PC-3 (cell line): ENCODE results near the gene SPRED3. TPM values are rescaled to one million over a fixed set of nuclear protein-coding genes. Genes with fewer than 3 reads are reported as not detected.

ENCODE experiments used
- ATAC-seq: fragments of 200-7000 bp; cut with Tn5 transposase; 2 replicates; pipeline ENCODE4 v1.9.1; 2020; ENCODE audit warnings: mild to moderate bottlenecking, moderate library complexity
- BruUV-seq: library from RNA; stranded (reverse); fragments of 400-500 nt; replicated peaks from 2 replicates; lab custom pipeline; 2021; lab: Mats Ljungman, UMichigan
- CTCF ChIA-PET: fragments of 300-600 bp; sonication (Branson Sonifier 250); formaldehyde crosslinking; loops from one replicate; lab custom pipeline; 2022; ENCODE audit warnings: antibody characterized with exemption; lab: Charles Lee
- POLR2A ChIA-PET: fragments of 300-600 bp; sonication (Branson Sonifier 250); formaldehyde crosslinking; loops from one replicate; lab custom pipeline; 2022; ENCODE audit warnings: antibody characterized with exemption; ENCODE audit not compliant: unreplicated experiment; lab: Charles Lee
- DNase-seq: peaks from one replicate; pipeline ENCODE4 v3.0.0-alpha.2; 2015
- H2AFZ ChIP-seq: fragments of 300-600 bp; sonication (generic); 2 replicates; pipeline ENCODE4 v1.6.0; 2016; ENCODE audit warnings: antibody characterized with exemption, low read length
- H3F3A ChIP-seq: fragments of 300-600 bp; sonication (generic); one replicate; pipeline ENCODE4 v1.6.0; 2017; ENCODE audit warnings: antibody characterized with exemption, low read length, control low read depth, mild to moderate bottlenecking; ENCODE audit not compliant: unreplicated experiment
- H3K27ac ChIP-seq: fragments of 300-600 bp; sonication (generic); 2 replicates; pipeline ENCODE4 v1.5.1; 2016; ENCODE audit warnings: mild to moderate bottlenecking, low read length
- H3K27me3 ChIP-seq: fragments of 300-600 bp; sonication (generic); 2 replicates; pipeline ENCODE4 v1.6.1; 2016; ENCODE audit warnings: low read length, mixed read lengths
- H3K36me3 ChIP-seq: fragments of 300-600 bp; sonication (generic); 2 replicates; pipeline ENCODE4 v1.6.1; 2016; ENCODE audit warnings: low read depth, mixed run types, low read length, mixed read lengths
- H3K4me1 ChIP-seq: fragments of 300-600 bp; sonication (generic); 2 replicates; pipeline ENCODE4 v1.5.1; 2016; ENCODE audit warnings: low read length; ENCODE audit not compliant: insufficient read depth
- H3K4me2 ChIP-seq: fragments of 300-600 bp; sonication (generic); 2 replicates; pipeline ENCODE4 v1.6.0; 2016; ENCODE audit warnings: low read length
- H3K4me3 ChIP-seq: fragments of 300-600 bp; sonication (generic); 2 replicates; pipeline ENCODE4 v1.5.1; 2016; ENCODE audit warnings: mild to moderate bottlenecking, low read length, mixed read lengths
- H3K79me2 ChIP-seq: fragments of 300-600 bp; sonication (generic); 2 replicates; pipeline ENCODE4 v1.6.1; 2017; ENCODE audit warnings: low read length, mixed read lengths
- H3K9ac ChIP-seq: fragments of 300-600 bp; sonication (generic); 2 replicates; pipeline ENCODE4 v1.6.0; 2016; ENCODE audit warnings: mild to moderate bottlenecking, low read length
- H3K9me2 ChIP-seq: fragments of 300-600 bp; sonication (generic); replicated peaks from 2 replicates; pipeline ENCODE4 v1.6.1; 2016; ENCODE audit warnings: mixed run types, low read length, mixed read lengths
- H3K9me3 ChIP-seq: fragments of 300-600 bp; sonication (generic); 2 replicates; pipeline ENCODE4 v1.6.1; 2016; ENCODE audit warnings: low read length, mixed read lengths
- H4K20me1 ChIP-seq: fragments of 300-600 bp; sonication (generic); 2 replicates; pipeline ENCODE4 v1.6.1; 2016; ENCODE audit warnings: low read length, mixed read lengths
- EZH2 ChIP-seq: fragments of 300-600 bp; sonication (generic); IDR thresholded peaks from one replicate; pipeline ENCODE4 v1.6.1; 2017; ENCODE audit warnings: antibody characterized with exemption, mild to moderate bottlenecking, low read length; ENCODE audit not compliant: unreplicated experiment
- EZH2phosphoT487 ChIP-seq: fragments of 300-600 bp; sonication (generic); IDR thresholded peaks from 2 replicates; pipeline ENCODE4 v1.6.1; 2018; ENCODE audit warnings: mild to moderate bottlenecking, antibody characterized with exemption, low read length, borderline replicate concordance
- intact Hi-C: fragments of 100-400 bp; cut with micrococcal nuclease; formaldehyde crosslinking; loops from 2 replicates; pipeline ENCODE4 v1.9.0; 2023
- total RNA-seq: library from RNA; depleted of rRNA; stranded (reverse); fragments of >200 nt; gene quantifications from 2 replicates; pipeline ENCODE4 v1.2.3, GENCODE V29; 2014
- TF ChIP-seq, protein P1 (sequence below): fragments of 300-600 bp; sonication (generic); conservative IDR thresholded peaks from 2 replicates; pipeline ENCODE4 v1.5.1; 2017; ENCODE audit warnings: antibody characterized with exemption, low read depth, mild to moderate bottlenecking, low read length

Gene SPRED3
- total RNA-seq, 1 experiment from 2014 or later, result 4.1 TPM

GRCh38 chr19:38369584-38369983 lies 18.9 kb upstream of the SPRED3 start:
- no peaks in the 10 kb centered on the region; the same call in 1 of the 2 replicates for H3K79me2 ChIP-seq
- no peak overlapping the region for H3K4me3 ChIP-seq
- no peaks in the 10 kb centered on the region for H3K36me3 ChIP-seq
- TF ChIP-seq EZH2 (no peak), EZH2phosphoT487 (no peak)
- TF ChIP-seq, protein P1, sequence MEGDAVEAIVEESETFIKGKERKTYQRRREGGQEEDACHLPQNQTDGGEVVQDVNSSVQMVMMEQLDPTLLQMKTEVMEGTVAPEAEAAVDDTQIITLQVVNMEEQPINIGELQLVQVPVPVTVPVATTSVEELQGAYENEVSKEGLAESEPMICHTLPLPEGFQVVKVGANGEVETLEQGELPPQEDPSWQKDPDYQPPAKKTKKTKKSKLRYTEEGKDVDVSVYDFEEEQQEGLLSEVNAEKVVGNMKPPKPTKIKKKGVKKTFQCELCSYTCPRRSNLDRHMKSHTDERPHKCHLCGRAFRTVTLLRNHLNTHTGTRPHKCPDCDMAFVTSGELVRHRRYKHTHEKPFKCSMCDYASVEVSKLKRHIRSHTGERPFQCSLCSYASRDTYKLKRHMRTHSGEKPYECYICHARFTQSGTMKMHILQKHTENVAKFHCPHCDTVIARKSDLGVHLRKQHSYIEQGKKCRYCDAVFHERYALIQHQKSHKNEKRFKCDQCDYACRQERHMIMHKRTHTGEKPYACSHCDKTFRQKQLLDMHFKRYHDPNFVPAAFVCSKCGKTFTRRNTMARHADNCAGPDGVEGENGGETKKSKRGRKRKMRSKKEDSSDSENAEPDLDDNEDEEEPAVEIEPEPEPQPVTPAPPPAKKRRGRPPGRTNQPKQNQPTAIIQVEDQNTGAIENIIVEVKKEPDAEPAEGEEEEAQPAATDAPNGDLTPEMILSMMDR, result no peak
- no peak overlapping the region for H3K27ac ChIP-seq
- POLR2A ChIA-PET, result no interaction called here
- H3K27me3 ChIP-seq, result no peaks in the 10 kb centered on the region
- no peaks in the 10 kb centered on the region for H4K20me1 ChIP-seq
- no peaks in the 10 kb centered on the region for H3K9me3 ChIP-seq
- H3F3A ChIP-seq, result no peaks in the 10 kb centered on the region
- intact Hi-C loops, result no loop called here
- no peaks in the 10 kb centered on the region for H3K9me2 ChIP-seq
- ATAC-seq (no peak), DNase-seq (no peak)
- CTCF ChIA-PET, result no interaction called here
- BruUV-seq, result no TSS peak
- no peak overlapping the region for H2AFZ ChIP-seq
- H3K4me1 ChIP-seq, result no peaks in the 10 kb centered on the region
- H3K4me2 ChIP-seq, result no peak overlapping the region
- no peak overlapping the region for H3K9ac ChIP-seq

DNA sequence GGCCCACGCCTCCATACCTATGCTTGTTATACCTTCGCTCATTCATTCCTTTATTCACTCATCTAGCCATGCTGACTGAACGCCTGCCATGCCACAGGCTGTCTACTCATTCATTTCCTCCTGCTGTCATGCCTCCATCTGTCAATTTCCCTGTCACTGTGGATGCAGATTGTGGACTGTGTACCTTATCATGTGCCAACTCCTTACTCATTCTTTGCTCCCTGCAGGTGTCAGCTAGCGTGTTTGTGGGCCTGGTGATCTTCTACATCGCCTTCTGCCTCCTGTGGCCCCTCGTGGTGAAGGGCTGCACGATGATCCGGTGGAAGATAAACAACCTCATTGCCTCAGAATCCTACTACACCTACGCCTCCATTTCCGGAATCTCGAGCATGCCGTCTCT lies 18.2 kb upstream of the SPRED3 start:
- no peaks in the 10 kb centered on the region for H3K27me3 ChIP-seq
- no peak overlapping the region for H3K27ac ChIP-seq
- H3K4me2 ChIP-seq, result no peak overlapping the region
- no peak overlapping the region for H2AFZ ChIP-seq
- POLR2A ChIA-PET, result no interaction called here
- no peaks in the 10 kb centered on the region for H3K9me3 ChIP-seq
- ATAC-seq (no peak), DNase-seq (no peak)
- no peak overlapping the region for H3K9ac ChIP-seq
- intact Hi-C loops, result no loop called here
- H3K79me2 ChIP-seq, result peaks cover 7% of the 10 kb centered on the region
- no peaks in the 10 kb centered on the region for H3K9me2 ChIP-seq
- no peaks in the 10 kb centered on the region for H4K20me1 ChIP-seq
- H3K4me3 ChIP-seq, result no peak overlapping the region
- no TSS peak for BruUV-seq
- CTCF ChIA-PET, result no interaction called here
- no peaks in the 10 kb centered on the region for H3K4me1 ChIP-seq
- H3K36me3 ChIP-seq, result no peaks in the 10 kb centered on the region
- no peaks in the 10 kb centered on the region for H3F3A ChIP-seq
- TF ChIP-seq, protein P1, result no peak
- TF ChIP-seq EZH2phosphoT487 (no peak), EZH2 (no peak)

- TF ChIP-seq EZH2 (no peak), EZH2phosphoT487 (no peak)
- TF ChIP-seq, protein P1, result no peak
- intact Hi-C loops, result no loop called here
- no peak overlapping the region for H3K9ac ChIP-seq
- peaks cover 5% of the 10 kb centered on the region; the same call in 1 of the 2 replicates for H4K20me1 ChIP-seq
- H3K4me3 ChIP-seq, result no peak overlapping the region
- H3K4me1 ChIP-seq, result peaks cover 6% of the 10 kb centered on the region
- DNase-seq (no peak), ATAC-seq (no peak)
- no peaks in the 10 kb centered on the region for H3K9me2 ChIP-seq
- H3K79me2 ChIP-seq, result peaks cover 15% of the 10 kb centered on the region
- POLR2A ChIA-PET, result no interaction called here
- no peak overlapping the region for H3K27ac ChIP-seq
- H3K36me3 ChIP-seq, result no peaks in the 10 kb centered on the region
- no peaks in the 10 kb centered on the region for H3K9me3 ChIP-seq
- no peak overlapping the region for H2AFZ ChIP-seq
- H3K27me3 ChIP-seq, result no peaks in the 10 kb centered on the region
- CTCF ChIA-PET, result no interaction called here
- no peaks in the 10 kb centered on the region for H3F3A ChIP-seq
- no TSS peak for BruUV-seq
- no peak overlapping the region for H3K4me2 ChIP-seq
Observed at GRCh38 chr19:38371081-38371480, 17.4 kb upstream of the SPRED3 start.
